Left colon (tissue), 2 donors: ENCODE data around the gene PCDHA9. TPM values are rescaled to one million over a fixed set of nuclear protein-coding genes. Genes with fewer than 3 reads are reported as not detected.
"Not testable (repeated sequence)": the region's sequence is repeated elsewhere in the genome, so short reads cannot be mapped to it uniquely, and the experiment has no call there.

Source experiments
- ATAC-seq: fragments of 200-7000 bp; cut with Tn5 transposase; one replicate; pipeline ENCODE4 v1.9.1; 2020; ENCODE audit warnings: mild to moderate bottlenecking, moderate library complexity
- DNase-seq, 2 donors: peaks; one replicate each; pipeline ENCODE4 v3.0.0-alpha.2; 2020
- intact Hi-C, 2 donors: fragments of 100-400 bp; cut with DNase I in 1 of 2; cut with micrococcal nuclease in 1 of 2; formaldehyde crosslinking; loops; one replicate each; pipeline versions ENCODE4 v1.11.2 to v1.14.0; 2022; cut with DNase I, micrococcal nuclease
- total RNA-seq, 2 donors: library from RNA; stranded (reverse); fragmentation: NEBNext Ultra II Directional; extraction: Animal tissue kit (Norgen Biotek cat#: 25700); gene quantifications; one replicate each; pipeline ENCODE4 v1.2.1, GENCODE V29; 2021
- donor health status: DM: no; HTN: no; CAD: no.
- donor health status: DM: yes; HTN: yes; CAD: no.

PCDHA9 gene
- total RNA-seq, 2 donors from 2014 or later: 0.08 to 0.15 TPM

GRCh38 chr5:140829511-140830501 lies 18.4 kb upstream of the PCDHA9 start:
- DNase-seq, intact Hi-C loops, ATAC-seq: not testable (repeated sequence)

- DNase-seq (no peak), ATAC-seq (no peak)
- intact Hi-C loops: no loop called here
These were observed 14.2 kb upstream of the PCDHA9 start, which contains the start of gene PCDHA7 for GRCh38 chr5:140833993-140834392. Gene PCDHA7 (plus strand): TSS chr5:140834269. CDS start chr5:140834384, 115 bp downstream.

GRCh38 chr5:140834439-140835008 lies 13.7 kb upstream of the PCDHA9 start:
- intact Hi-C loops, DNase-seq, ATAC-seq: not testable (repeated sequence)

- ATAC-seq (no peak), DNase-seq (no peak)
- intact Hi-C loops: no loop called here
These were observed 12.3 kb upstream of the PCDHA9 start for GRCh38 chr5:140835622-140836510.

GRCh38 chr5:140840978-140841962 lies 6.9 kb upstream of the PCDHA9 start, which contains the start of gene PCDHA8:
Gene PCDHA8 (plus strand): TSS chr5:140841187. CDS start chr5:140841322, 135 bp downstream.
- DNase-seq: no peak
- intact Hi-C loops: no loop called here
- ATAC-seq: no peak

- ATAC-seq (no peak), DNase-seq (no peak)
These were observed 5.1 kb upstream of the PCDHA9 start for GRCh38 chr5:140842798-140843733.

GRCh38 chr5:140849831-140850634 lies 1.9 kb downstream of the PCDHA9 start:
- intact Hi-C loops, DNase-seq, ATAC-seq: not testable (repeated sequence)

More at GRCh38 chr5:140842798-140843733, 5.1 kb upstream of the PCDHA9 start:
- intact Hi-C loops: no loop called here

- ATAC-seq: no peak
These were observed 7.8 kb downstream of the PCDHA9 start, which contains the start of gene PCDHA10 for GRCh38 chr5:140855772-140856674. Gene PCDHA10 (plus strand): TSS chr5:140855897. CDS start chr5:140856049, 152 bp downstream.

GRCh38 chr5:140857177-140857986 lies 9.2 kb downstream of the PCDHA9 start:
- intact Hi-C loops: no loop called here

More at GRCh38 chr5:140855772-140856674, 7.8 kb downstream of the PCDHA9 start, which contains the start of gene PCDHA10:
- no peak for DNase-seq
- intact Hi-C loops: no loop called here

GRCh38 chr5:140857987-140858240 lies 9.7 kb downstream of the PCDHA9 start:
- ATAC-seq (no peak), DNase-seq (no peak)
- intact Hi-C loops: no loop called here

More at GRCh38 chr5:140857177-140857986, 9.2 kb downstream of the PCDHA9 start:
- ATAC-seq (no peak), DNase-seq (no peak)

- no peak for ATAC-seq
- intact Hi-C loops: no loop called here
These were observed 14.5 kb downstream of the PCDHA9 start for GRCh38 chr5:140862441-140863295.

GRCh38 chr5:140868721-140869554 lies 20.8 kb downstream of the PCDHA9 start, which contains the start of gene PCDHA11:
Gene PCDHA11 (plus strand): TSS chr5:140868957. CDS start chr5:140869104, 147 bp downstream.
- no peak for ATAC-seq
- no peak for DNase-seq
- intact Hi-C loops: no loop called here

More at GRCh38 chr5:140862441-140863295, 14.5 kb downstream of the PCDHA9 start:
- no peak for DNase-seq
